Measurements from ENCODE around the gene GPR62.
A peak's percentile ranks its signal among the peaks of the same experiment; 100 is the strongest.

Gene GPR62

GRCh38 chr3:51934991-51935885 lies 19.9 kb upstream of the GPR62 start:
- H3K36me3 Mint-ChIP-seq (ENCODE audit: low read depth): peaks cover 14% of the 10 kb centered on the region
- H3K4me1 Mint-ChIP-seq (ENCODE audit: low read depth): peaks cover 8% of the 10 kb centered on the region
- no peaks in the 10 kb centered on the region for H3K27me3 Mint-ChIP-seq (ENCODE audit: low read depth)
- no peak overlapping the region for H3K4me3 Mint-ChIP-seq
- H3K9me3 Mint-ChIP-seq: no peaks in the 10 kb centered on the region
- no peak overlapping the region for H3K27ac Mint-ChIP-seq

GRCh38 chr3:51935886-51936755 lies 19.1 kb upstream of the GPR62 start:
- peaks cover 17% of the 10 kb centered on the region for H3K4me1 Mint-ChIP-seq (ENCODE audit: low read depth)
- H3K27ac Mint-ChIP-seq: no peak overlapping the region
- H3K9me3 Mint-ChIP-seq: no peaks in the 10 kb centered on the region
- H3K27me3 Mint-ChIP-seq (ENCODE audit: low read depth): no peaks in the 10 kb centered on the region
- H3K4me3 Mint-ChIP-seq: no peak overlapping the region
- peaks cover 17% of the 10 kb centered on the region for H3K36me3 Mint-ChIP-seq (ENCODE audit: low read depth)

GRCh38 chr3:51937014-51937413 lies 18.2 kb upstream of the GPR62 start:
- no peak overlapping the region for H3K27ac Mint-ChIP-seq
- H3K4me1 Mint-ChIP-seq (ENCODE audit: low read depth): peaks cover 19% of the 10 kb centered on the region

GRCh38 chr3:51937611-51938450 lies 17.4 kb upstream of the GPR62 start:
- no peaks in the 10 kb centered on the region for H3K9me3 Mint-ChIP-seq
- H3K36me3 Mint-ChIP-seq (ENCODE audit: low read depth): peaks cover 14% of the 10 kb centered on the region
- no peak overlapping the region for H3K27ac Mint-ChIP-seq
- no peaks in the 10 kb centered on the region for H3K27me3 Mint-ChIP-seq (ENCODE audit: low read depth)
- peaks cover 24% of the 10 kb centered on the region for H3K4me1 Mint-ChIP-seq (ENCODE audit: low read depth)
- H3K4me3 Mint-ChIP-seq: no peak overlapping the region

More at GRCh38 chr3:51937014-51937413, 18.2 kb upstream of the GPR62 start:
- Mint-ChIP-seq H3K27me3 (ENCODE audit: low read depth) (no peaks in the 10 kb centered on the region), H3K4me3 (no peak overlapping the region), H3K9me3 (no peaks in the 10 kb centered on the region), H3K36me3 (ENCODE audit: low read depth) (peaks cover 14% of the 10 kb centered on the region)

- Mint-ChIP-seq H3K4me3 (peak overlapping the region; percentile 8), H3K27me3 (ENCODE audit: low read depth) (no peaks in the 10 kb centered on the region), H3K4me1 (ENCODE audit: low read depth) (peaks cover 27% of the 10 kb centered on the region), H3K27ac (no peak overlapping the region), H3K36me3 (ENCODE audit: low read depth) (peaks cover 13% of the 10 kb centered on the region), H3K9me3 (no peaks in the 10 kb centered on the region)
Measured at GRCh38 chr3:51938780-51939425, 16.3 kb upstream of the GPR62 start.

GRCh38 chr3:51940648-51941462 lies 14.3 kb upstream of the GPR62 start:
- H3K4me1 Mint-ChIP-seq (ENCODE audit: low read depth): peaks cover 27% of the 10 kb centered on the region
- H3K36me3 Mint-ChIP-seq (ENCODE audit: low read depth): peaks cover 13% of the 10 kb centered on the region
- H3K27me3 Mint-ChIP-seq (ENCODE audit: low read depth): no peaks in the 10 kb centered on the region
- peak overlapping the region; percentile 94 for H3K4me3 Mint-ChIP-seq
- H3K27ac Mint-ChIP-seq: peak overlapping the region; percentile 67
- no peaks in the 10 kb centered on the region for H3K9me3 Mint-ChIP-seq

- no peaks in the 10 kb centered on the region for H3K27me3 Mint-ChIP-seq (ENCODE audit: low read depth)
- peak overlapping the region; percentile 94 for H3K4me3 Mint-ChIP-seq
- peak overlapping the region; percentile 67 for H3K27ac Mint-ChIP-seq
- peaks cover 13% of the 10 kb centered on the region for H3K36me3 Mint-ChIP-seq (ENCODE audit: low read depth)
- H3K9me3 Mint-ChIP-seq: no peaks in the 10 kb centered on the region
- peaks cover 27% of the 10 kb centered on the region for H3K4me1 Mint-ChIP-seq (ENCODE audit: low read depth)
Measured at GRCh38 chr3:51941463-51941797, 13.8 kb upstream of the GPR62 start.

GRCh38 chr3:51941798-51942602 lies 13.2 kb upstream of the GPR62 start, which contains the start of the genes PARP3 and RRP9:
PARP3 (plus strand) TSS chr3:51942363; CDS start chr3:51943356, 993 bp downstream.
RRP9 (minus strand) TSS chr3:51941904; CDS start chr3:51941867, 37 bp downstream.
- Mint-ChIP-seq H3K9me3 (no peaks in the 10 kb centered on the region), H3K27ac (peak within 1 kb of the TSS; percentile 89), H3K4me1 (ENCODE audit: low read depth) (peaks cover 27% of the 10 kb centered on the region), H3K4me3 (peak within 1 kb of the TSS; percentile 94), H3K36me3 (ENCODE audit: low read depth) (peaks cover 8% of the 10 kb centered on the region), H3K27me3 (ENCODE audit: low read depth) (no peaks in the 10 kb centered on the region)

GRCh38 chr3:51942603-51943450 lies 12.4 kb upstream of the GPR62 start:
- H3K27ac Mint-ChIP-seq: peak overlapping the region; percentile 89
- no peaks in the 10 kb centered on the region for H3K27me3 Mint-ChIP-seq (ENCODE audit: low read depth)
- H3K4me1 Mint-ChIP-seq (ENCODE audit: low read depth): peaks cover 27% of the 10 kb centered on the region
- H3K36me3 Mint-ChIP-seq (ENCODE audit: low read depth): peaks cover 5% of the 10 kb centered on the region
- H3K9me3 Mint-ChIP-seq: no peaks in the 10 kb centered on the region
- peak overlapping the region; percentile 94 for H3K4me3 Mint-ChIP-seq

- H3K9me3 Mint-ChIP-seq: no peaks in the 10 kb centered on the region
- H3K27ac Mint-ChIP-seq: peak overlapping the region; percentile 20
- peaks cover 23% of the 10 kb centered on the region for H3K4me1 Mint-ChIP-seq (ENCODE audit: low read depth)
- H3K27me3 Mint-ChIP-seq (ENCODE audit: low read depth): no peaks in the 10 kb centered on the region
- H3K36me3 Mint-ChIP-seq (ENCODE audit: low read depth): peaks cover 3% of the 10 kb centered on the region
- no peak overlapping the region for H3K4me3 Mint-ChIP-seq
Measured at GRCh38 chr3:51943451-51944391, 11.5 kb upstream of the GPR62 start.

- peaks cover 20% of the 10 kb centered on the region for H3K4me1 Mint-ChIP-seq (ENCODE audit: low read depth)
- H3K9me3 Mint-ChIP-seq: no peaks in the 10 kb centered on the region
- no peak overlapping the region for H3K27ac Mint-ChIP-seq
- H3K36me3 Mint-ChIP-seq (ENCODE audit: low read depth): peaks cover 3% of the 10 kb centered on the region
- H3K27me3 Mint-ChIP-seq (ENCODE audit: low read depth): no peaks in the 10 kb centered on the region
- H3K4me3 Mint-ChIP-seq: no peak overlapping the region
Measured at GRCh38 chr3:51944451-51945021, 10.6 kb upstream of the GPR62 start.

Data from T-helper 1 cell treated with Interleukin-12 subunit alpha and Interleukin-12 subunit beta and Interleukin-4 antibody, amounts not matched to agents 30 μg/mL and 1 μg/mL, for 36 hours (primary cell).